Measurements from ENCODE around the gene AFF3. TPM values are rescaled to one million over a fixed set of nuclear protein-coding genes. Genes with fewer than 3 reads are reported as not detected.
A peak's percentile ranks its signal among the peaks of the same experiment; 100 is the strongest.

AFF3 gene
- total RNA-seq, 1 experiment from 2014 or later: 1.6 TPM

DNA sequence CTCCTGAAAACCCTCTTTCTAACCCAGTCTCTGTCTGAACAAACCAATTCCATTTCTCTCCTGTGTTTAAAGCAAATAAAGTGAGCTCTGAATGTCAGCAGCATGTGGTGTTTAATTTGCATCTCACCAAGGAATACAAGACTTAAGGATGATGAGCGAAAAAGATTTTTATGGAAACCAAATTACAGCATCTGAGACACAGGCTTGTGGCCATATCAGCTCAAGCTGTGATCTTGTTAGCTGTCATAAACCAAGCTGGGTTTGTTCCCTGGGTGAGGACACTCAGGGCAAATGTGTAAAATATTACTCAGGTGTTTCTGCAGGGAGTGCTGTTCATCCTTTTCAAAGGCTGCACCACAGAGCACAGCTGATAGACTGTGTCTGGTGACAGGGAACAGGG is 523.2 kb downstream of the AFF3 start:
- in situ Hi-C loops (cut with HindIII; ENCODE audit: low pct_unique_long_range_greater_than_20kb, low sequenced_read_pairs): no loop called here

DNA sequence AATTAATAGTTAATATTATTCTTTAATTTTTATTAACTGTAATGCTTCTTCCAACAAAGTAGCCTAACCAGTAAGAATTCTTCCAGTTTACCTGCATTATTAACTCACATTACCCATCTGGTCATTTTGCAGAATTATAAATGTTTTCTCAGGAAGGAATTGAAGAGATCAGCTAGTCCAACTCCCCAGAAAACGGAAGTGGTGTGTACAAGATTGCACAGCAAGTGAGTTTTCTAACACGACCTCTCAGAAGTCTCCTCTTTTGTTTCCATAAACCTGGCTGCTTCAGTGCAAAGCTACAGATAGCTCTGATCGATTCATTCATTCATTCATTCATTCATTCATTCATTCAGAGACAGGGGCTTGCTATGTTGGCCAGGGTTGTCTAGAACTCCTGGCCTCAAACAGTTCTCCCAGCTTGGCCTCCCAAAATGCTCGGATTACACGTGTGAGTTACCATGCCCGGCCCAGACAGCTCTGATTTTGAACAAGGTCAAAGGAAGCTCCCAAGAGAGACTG is 523.8 kb downstream of the AFF3 start:
- in situ Hi-C loops (cut with HindIII; ENCODE audit: low pct_unique_long_range_greater_than_20kb, low sequenced_read_pairs): no loop called here
- DNase-seq (ENCODE audit: low read depth): no peak

More for the DNA sequence above, 523.2 kb downstream of the AFF3 start:
- DNase-seq (ENCODE audit: low read depth): no peak

DNA sequence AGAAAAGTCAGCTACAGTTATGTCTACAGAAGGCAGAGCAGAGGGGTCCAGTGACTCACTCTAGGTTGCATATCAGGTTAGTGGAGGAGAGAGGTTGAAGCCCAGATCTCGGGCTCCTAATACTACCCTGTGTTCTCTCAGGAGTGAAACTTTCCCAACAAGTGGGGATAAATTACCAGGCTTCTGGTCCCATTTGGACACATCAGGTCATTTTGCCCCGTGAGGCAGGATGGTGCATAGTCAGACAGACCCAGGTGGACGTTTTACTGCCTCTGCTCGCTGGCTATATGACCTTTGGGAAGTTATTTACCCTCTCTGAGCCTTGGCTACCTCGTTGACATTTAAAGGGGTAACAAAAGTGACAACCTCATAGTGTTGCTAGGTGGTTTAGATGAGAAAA is 524.6 kb downstream of the AFF3 start:
- no peak for DNase-seq (ENCODE audit: low read depth)
- in situ Hi-C loops (cut with HindIII; ENCODE audit: low pct_unique_long_range_greater_than_20kb, low sequenced_read_pairs): no loop called here

DNA sequence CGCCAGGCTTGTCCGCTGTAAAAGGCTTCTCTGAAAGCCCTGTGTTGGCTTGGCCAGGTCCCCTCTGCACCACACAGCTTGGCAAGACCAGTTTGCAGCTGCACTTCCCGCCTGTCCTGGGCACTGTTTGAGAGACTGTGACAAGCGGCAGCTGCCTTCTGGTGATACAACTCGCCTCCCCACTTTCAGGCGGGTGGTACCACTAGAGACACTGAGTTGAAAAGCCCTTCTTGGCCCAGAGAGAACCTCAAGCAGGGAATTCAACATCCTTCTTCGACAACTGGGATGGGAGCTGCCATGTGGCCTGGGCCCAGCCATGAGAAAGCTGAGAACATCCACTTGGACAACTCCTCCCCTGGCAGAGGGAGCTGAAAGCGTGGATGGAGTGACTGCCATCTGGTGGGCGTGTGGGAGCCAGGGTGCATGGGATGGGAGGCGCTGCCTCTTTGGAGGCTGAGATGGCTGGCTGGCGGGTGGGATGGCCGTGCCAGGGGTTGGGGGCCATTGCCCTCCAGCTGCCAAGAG is 527.1 kb downstream of the AFF3 start:
- DNase-seq (ENCODE audit: low read depth): no peak
- in situ Hi-C loops (cut with HindIII; ENCODE audit: low pct_unique_long_range_greater_than_20kb, low sequenced_read_pairs): no loop called here

DNA sequence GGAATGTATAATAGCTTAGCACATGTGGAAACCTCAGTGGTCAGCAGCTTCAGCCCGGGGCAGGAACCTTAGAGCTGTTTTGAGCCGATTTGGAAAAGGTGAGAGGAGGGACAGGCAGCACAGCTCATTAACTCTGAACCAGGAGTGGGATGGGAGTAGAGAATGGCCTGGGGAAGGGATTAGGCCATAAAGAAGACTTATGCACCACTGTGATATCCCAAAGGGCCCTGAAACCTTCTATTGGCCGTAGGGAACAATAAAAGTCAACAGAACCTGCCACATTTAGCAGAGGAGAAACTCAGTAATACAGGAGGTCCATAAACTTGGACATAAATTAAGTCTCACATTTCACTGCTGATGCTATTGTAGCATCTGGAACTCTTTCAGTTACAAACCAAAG is 528.4 kb downstream of the AFF3 start:
- in situ Hi-C loops (cut with HindIII; ENCODE audit: low pct_unique_long_range_greater_than_20kb, low sequenced_read_pairs): no loop called here
- no peak for DNase-seq (ENCODE audit: low read depth)

DNA sequence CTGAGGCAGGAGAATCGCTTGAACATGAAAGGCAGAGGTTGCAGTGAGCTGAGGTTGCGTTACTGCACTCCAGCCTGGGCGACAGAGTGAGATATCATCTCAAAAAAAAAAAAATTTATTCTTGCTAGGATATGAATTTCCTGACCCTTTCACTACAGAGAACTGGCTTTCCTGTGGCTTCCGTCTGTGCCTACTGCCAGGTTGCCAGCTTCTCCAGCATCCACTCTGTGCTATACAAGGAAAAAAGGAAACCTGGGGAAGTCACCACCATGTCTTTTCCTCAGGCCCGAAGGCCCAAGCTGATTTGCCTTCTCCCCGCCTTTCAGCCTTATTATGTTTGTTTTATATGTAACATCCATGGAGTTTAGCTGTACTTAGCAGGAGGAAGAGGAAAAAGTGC is 530.6 kb downstream of the AFF3 start:
- DNase-seq (ENCODE audit: low read depth): no peak
- in situ Hi-C loops (cut with HindIII; ENCODE audit: low pct_unique_long_range_greater_than_20kb, low sequenced_read_pairs): no loop called here

DNA sequence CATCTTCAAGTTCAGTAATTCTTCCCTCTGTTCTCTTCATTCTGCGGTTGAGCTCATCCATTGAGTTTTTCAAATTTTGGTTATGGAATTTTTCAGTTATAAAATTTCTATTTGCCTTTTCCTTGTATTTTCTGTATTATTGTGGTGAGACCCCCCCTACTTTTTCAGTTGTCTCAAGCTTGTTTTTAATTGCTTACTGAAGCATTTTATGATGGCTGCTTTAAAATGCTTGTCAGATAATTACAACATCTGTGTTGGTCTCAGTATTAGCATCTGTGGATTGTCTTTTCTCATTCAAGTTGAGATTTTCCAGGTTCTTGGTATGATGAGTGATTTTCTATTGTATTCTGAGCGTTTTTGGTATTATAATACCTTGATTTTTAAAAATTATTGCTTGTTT is 531.4 kb downstream of the AFF3 start:
- no peak for DNase-seq (ENCODE audit: low read depth)
- in situ Hi-C loops (cut with HindIII; ENCODE audit: low pct_unique_long_range_greater_than_20kb, low sequenced_read_pairs): no loop called here

DNA sequence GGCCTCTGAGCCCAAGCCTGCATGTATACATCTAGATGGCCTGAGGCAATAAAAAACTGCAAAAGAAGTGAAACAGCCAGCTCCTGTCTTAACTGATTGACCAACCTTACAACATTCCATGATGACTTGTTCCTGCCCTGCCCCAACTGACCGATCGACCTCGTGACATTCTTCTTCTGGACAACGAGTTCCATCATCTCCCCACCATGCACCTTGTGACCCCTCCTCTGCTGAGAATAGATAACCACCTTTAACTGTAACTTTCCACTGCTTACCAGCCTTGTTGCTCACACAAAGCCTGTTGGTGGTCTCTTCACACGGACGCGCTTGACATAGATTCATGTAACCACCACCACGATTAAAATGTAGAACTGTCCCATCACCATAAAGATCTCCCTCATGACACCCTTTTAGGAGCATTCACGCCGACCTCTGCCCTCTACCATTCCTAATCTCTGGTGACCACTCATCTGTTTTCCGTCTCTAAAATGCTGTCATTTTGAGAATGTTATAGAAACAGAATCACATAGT is 532.5 kb downstream of the AFF3 start:
- in situ Hi-C loops (cut with HindIII; ENCODE audit: low pct_unique_long_range_greater_than_20kb, low sequenced_read_pairs): no loop called here
- DNase-seq (ENCODE audit: low read depth): peak; percentile 48

DNA sequence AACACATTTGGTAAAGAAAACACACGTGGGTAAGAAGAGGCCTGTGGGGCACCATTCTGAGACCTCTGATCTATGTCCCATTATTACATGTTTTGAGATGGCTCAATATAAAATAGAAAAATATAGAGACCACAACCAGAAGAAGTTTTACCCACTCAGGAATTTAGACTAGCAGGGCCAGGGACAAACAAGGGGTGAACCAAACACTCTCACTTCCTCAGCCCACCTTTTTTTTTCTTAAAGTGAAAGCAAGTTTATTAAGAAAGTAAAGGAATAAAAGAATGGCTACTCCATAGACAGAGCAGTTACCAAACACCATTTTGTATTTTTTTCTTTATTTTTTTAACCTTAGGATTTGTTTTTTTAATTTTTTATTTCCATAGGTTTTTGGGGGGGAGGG is 533.5 kb downstream of the AFF3 start:
- in situ Hi-C loops (cut with HindIII; ENCODE audit: low pct_unique_long_range_greater_than_20kb, low sequenced_read_pairs): no loop called here
- no peak for DNase-seq (ENCODE audit: low read depth)

DNA sequence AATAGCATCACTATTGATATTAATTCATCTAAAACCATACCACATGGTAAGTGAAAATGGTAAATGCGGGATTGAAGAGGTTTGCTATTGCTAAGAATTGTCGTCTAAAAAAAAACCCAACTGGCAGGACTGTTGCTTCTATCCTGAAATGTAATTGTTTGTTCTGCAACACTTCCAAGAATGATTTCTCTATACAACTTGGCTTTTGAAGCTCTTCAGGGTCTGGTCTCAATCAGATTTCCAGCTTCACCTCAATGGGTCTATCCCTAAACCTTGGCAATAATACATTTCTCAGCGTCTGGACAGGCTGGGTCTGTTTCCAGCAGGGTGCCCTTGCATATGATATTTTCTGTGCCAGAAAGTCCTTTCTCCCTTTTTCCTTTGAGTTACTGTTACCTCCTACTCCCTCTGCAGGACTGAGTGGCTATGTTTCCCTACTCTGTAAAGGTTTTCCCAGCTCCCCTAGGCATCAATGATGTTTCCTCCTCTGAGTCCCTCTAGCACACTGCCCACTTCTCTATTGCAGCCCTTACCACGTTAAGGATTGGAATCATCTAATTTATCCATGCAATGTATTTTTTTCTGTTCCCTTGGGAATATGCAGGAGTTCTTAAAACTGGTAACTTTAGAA is 534.4 kb downstream of the AFF3 start:
- no peak for DNase-seq (ENCODE audit: low read depth)
- in situ Hi-C loops (cut with HindIII; ENCODE audit: low pct_unique_long_range_greater_than_20kb, low sequenced_read_pairs): no loop called here

DNA sequence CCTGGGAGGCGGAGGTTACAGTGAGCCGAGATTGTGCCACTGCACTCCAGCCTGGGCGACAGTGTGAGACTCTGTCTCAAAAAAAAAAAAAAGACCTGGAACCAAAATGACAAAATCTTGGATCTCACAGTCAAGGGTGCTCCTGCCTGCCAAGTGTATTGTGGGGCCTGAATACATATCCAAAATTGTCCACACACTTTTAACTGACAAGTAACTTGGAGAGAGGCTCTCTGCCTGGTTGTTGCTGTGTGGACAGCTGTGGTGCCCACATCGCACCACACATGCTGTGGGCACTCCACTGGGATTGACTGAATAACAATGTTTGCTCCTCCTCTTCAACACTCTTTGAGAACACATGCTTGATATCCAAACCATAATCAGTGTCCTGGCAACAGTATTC is 534.9 kb downstream of the AFF3 start:
- DNase-seq (ENCODE audit: low read depth): no peak
- in situ Hi-C loops (cut with HindIII; ENCODE audit: low pct_unique_long_range_greater_than_20kb, low sequenced_read_pairs): no loop called here

DNA sequence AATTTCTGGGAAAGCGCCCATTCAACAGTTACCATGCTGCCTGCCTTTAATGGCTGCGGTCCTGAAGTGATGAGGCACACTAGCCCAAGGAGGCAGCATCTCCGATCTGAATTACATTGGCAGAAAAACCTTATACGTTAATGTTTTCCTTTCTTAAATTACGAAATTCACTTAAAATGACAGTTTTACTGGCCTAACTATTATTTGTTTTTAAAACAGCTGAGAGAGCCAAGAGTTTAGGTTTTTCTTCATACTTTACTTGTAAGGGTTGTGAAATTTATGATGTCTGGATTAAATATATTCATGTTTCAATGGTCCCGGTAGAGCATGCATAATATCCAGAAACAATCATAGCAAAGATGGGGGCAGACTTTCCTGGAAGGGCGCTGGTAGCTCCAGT is 537.4 kb downstream of the AFF3 start:
- DNase-seq (ENCODE audit: low read depth): no peak
- in situ Hi-C loops (cut with HindIII; ENCODE audit: low pct_unique_long_range_greater_than_20kb, low sequenced_read_pairs): no loop called here

DNA sequence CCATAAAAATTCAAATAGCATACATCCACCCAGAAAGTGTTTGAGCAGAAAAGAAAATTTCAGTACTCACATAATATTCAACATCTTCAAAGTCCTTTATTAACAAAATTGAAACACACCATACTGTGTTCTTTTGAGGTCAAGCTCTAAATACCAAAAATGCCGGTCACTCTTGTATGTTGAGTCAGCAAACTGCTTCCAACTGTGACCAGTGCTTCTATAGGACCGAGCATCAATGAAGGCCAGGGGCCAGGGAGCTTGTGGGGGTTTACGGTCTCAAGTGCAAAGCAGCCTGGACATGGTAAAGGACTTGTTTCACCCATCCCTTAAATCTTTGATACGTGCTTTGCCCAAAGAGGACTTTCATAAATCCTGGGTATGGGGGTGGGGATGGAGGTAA is 539.9 kb downstream of the AFF3 start:
- DNase-seq (ENCODE audit: low read depth): peak; percentile 26
- in situ Hi-C loops (cut with HindIII; ENCODE audit: low pct_unique_long_range_greater_than_20kb, low sequenced_read_pairs): no loop called here

DNA sequence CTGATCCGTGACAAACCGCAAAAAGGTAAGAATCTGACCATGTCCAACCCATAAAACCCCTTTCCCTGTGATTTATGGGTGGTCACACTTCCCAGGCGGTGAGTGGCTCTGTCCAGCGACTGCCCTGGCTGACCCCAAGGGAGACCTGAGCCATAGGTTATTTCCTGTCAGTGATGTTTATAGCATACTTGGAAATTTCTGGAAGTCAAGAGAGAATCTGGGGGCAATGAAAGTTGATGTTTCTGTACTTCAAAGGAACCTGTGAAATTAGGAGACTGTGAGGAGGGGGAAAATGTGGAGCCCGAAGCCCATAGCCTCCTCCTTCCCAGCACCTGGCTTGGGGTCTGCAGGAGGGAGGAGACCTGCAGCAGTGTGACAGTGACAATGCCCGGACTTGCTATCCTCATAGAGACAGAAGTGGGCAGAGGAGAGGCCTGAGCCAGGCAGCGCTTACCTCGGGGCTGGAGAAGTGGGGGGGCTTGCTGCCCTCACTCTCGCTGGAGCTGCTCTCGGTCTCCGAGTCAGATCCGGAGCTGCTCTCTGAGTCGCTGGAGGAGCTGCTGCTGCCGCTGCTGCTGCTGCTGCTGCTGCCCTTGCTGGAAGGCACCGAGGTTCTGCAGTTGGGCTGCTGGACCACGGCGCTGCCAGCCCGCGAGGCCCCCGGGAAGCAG is 541.3 kb downstream of the AFF3 start:
- in situ Hi-C loops (cut with HindIII; ENCODE audit: low pct_unique_long_range_greater_than_20kb, low sequenced_read_pairs): no loop called here
- no peak for DNase-seq (ENCODE audit: low read depth)

DNA sequence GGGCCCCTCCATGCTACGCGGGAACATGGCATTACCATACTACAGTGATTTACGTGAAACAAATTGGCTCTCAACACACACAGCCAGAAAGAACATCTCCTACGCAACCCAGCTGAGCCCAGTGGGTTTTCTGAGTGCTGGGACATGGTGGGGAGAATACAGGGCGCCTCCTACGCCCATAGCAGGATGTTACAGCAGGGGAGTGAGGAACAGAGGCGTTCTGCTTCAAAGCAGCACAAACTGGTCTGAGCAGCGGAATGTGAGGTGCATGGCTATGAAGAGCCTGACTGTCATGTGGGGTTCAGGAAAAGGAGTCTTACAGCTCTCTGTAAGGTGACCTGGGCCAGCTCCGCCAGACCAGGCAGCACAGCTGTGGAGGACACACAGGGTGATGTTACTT is 543.9 kb downstream of the AFF3 start:
- in situ Hi-C loops (cut with HindIII; ENCODE audit: low pct_unique_long_range_greater_than_20kb, low sequenced_read_pairs): no loop called here
- DNase-seq (ENCODE audit: low read depth): no peak

DNA sequence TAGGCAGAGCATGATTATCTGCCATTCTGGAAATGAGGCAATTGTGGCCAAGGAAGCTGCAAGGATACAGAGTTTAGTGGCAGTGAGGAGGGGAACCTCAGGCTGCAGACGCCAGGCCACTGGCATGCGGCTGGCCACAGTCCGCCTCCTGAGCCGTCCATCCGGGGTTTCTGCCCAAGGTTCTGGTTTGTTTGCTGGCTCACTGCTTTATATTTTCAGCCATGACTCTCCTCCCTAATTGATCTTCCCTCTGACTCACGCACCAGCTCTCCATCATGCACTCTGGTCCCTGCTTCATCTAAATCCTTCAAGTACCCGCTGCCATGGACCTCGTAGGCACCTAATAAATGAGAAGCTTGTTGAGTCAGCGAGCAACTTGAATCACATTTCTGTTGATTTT is 544.8 kb downstream of the AFF3 start:
- in situ Hi-C loops (cut with HindIII; ENCODE audit: low pct_unique_long_range_greater_than_20kb, low sequenced_read_pairs): no loop called here
- no peak for DNase-seq (ENCODE audit: low read depth)

DNA sequence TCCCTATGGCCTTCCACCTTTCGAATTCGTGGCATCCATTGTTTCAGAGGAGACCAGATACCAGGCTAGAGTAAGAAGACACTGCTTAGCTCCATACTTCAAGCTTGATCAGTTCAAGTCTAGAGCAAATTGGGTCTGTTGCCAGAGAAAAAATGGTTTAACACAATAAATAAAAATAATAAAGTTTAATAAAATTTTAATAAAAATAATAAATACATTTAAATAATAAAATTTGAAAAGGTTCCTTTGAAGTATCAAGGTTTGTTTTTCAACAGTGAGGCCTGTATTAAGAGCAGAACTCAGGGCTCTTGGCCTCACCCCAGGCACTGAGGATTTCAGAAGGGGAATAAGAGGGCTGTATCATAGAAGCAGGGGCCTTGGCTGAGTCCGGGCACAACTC is 547.0 kb downstream of the AFF3 start:
- DNase-seq (ENCODE audit: low read depth): no peak
- in situ Hi-C loops (cut with HindIII; ENCODE audit: low pct_unique_long_range_greater_than_20kb, low sequenced_read_pairs): no loop called here

DNA sequence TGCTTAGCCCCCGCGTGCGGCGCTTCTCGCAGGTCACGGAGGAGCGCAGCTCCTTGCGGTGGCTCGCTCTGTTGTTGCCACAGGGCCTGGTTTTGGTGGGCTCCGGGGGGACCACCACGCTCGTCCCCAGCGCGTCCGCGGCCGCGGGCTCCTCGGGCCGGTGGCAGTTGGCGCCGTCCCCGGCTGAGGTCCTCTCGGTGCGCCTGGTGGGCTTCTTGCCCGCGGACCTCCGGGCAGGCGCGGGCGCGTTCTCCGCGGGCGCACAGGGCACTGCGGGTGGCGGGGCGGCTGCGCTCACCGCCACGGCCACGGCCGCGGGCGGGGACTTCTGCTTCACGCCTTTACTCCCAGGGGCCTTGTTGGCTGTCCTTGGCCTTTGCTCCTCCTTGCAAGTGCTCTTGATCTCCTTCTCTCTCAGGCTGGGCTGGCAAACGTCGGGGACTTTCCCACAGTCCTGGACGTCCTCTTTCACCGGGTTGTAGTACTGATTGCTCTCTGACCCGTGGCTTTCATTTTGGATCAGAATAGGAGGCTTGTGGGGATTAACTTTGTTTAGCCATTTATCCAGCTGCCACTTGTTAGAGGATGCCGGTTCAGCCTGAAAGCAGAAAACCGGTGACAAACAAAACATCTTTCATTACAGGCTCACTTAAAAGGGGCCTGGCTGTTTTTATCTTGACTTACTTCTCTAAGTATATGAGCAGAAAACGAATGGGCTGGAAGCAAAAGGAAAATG is 548.5 kb downstream of the AFF3 start:
- in situ Hi-C loops (cut with HindIII; ENCODE audit: low pct_unique_long_range_greater_than_20kb, low sequenced_read_pairs): no loop called here

DNA sequence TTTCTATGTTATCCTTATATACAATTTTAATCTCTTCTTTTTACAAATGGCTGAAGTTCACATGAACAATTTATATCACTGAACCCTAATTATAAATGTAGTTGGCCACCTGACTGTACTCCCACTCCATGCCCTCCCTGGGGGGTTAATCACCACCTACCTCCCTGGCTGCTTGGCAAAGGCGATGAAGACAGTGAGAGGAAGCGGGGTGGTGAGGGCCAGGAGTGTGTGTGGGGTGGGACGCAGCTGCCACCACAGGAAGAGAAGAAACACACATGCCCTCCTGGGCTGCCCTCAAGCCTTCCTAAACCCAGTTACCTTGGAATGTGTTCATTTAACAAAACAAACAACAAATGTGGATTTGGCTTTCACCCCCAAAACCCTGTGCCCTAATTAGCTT is 565.6 kb downstream of the AFF3 start:
- DNase-seq (ENCODE audit: low read depth): no peak
- in situ Hi-C loops (cut with HindIII; ENCODE audit: low pct_unique_long_range_greater_than_20kb, low sequenced_read_pairs): no loop called here

More for the DNA sequence above, 548.5 kb downstream of the AFF3 start:
- no peak for DNase-seq (ENCODE audit: low read depth)
